K562 (cell line): Measurements from ENCODE around the gene MARS2. TPM values are rescaled to one million over a fixed set of nuclear protein-coding genes. Genes with fewer than 3 reads are reported as not detected.

Source experiments
- ATAC-seq: fragments of 200-7000 bp; cut with Tn5 transposase; 3 replicates; pipeline ENCODE4 v1.9.1; 2020; ENCODE audit warnings: moderate library complexity
- BruUV-seq: library from RNA; stranded (reverse); fragments of 400-500 nt; replicated peaks from 2 replicates; lab custom pipeline; 2021; lab: Mats Ljungman, UMichigan
- CTCF ChIA-PET: fragments of 300-600 bp; formaldehyde crosslinking; extraction: SDS; loops from one replicate; lab custom pipeline; 2021; ENCODE audit warnings: low intra/inter-chr PET ratio; lab: Yijun Ruan, JAX
- POLR2A ChIA-PET: fragments of 300-600, 350-650 bp; sonication (Branson Sonifier 250); formaldehyde crosslinking; extraction: SDS; loops from one replicate; lab custom pipeline; 2021; ENCODE audit warnings: antibody characterized with exemption, inconsistent platforms; lab: Yijun Ruan, JAX
- DNase-seq, 4 experiments: peaks; one replicate each; pipeline versions ENCODE4 v3.0.0 to v3.0.0-alpha.2; 2011 to 2018; ENCODE audit warnings: low spot score in 3 of 4, mixed read lengths in 3 of 4; ENCODE audit errors: extremely low read depth in 1 of 4
- FAIRE-seq: peaks from 2 replicates; lab custom pipeline; 2011; peaks lifted over from hg19 to GRCh38; lab: Jason Lieb, UNC
- H2AFZ ChIP-seq: 2 replicates; pipeline ENCODE4 v1.6.0; 2011; ENCODE audit warnings: low read depth, low read length, control low read depth, inconsistent platforms
- H3K27ac ChIP-seq: fragments of 200-600 bp; 3 replicates; pipeline ENCODE4 v1.8.0; 2011; ENCODE audit warnings: low read depth, mild to moderate bottlenecking, control low read depth, inconsistent platforms, low read length, moderate library complexity, mixed read lengths; ENCODE audit errors: extremely low read depth
- H3K27me3 ChIP-seq, 2 experiments: fragments of 300-600 bp in 1 of 2; 2 replicates in 1 of 2; 3 replicates in 1 of 2; pipeline versions ENCODE4 v1.6.0 to v1.8.0; 2011; ENCODE audit warnings: inconsistent platforms in 2 of 2, low read length in 2 of 2, mild to moderate bottlenecking in 1 of 2, mixed read lengths in 1 of 2, moderate library complexity in 1 of 2; ENCODE audit not compliant: control insufficient read depth in 2 of 2, insufficient read depth in 2 of 2
- H3K36me3 ChIP-seq: fragments of 300-600 bp; 3 replicates; pipeline ENCODE4 v1.8.0; 2011; ENCODE audit warnings: mild to moderate bottlenecking, low read length, inconsistent platforms; ENCODE audit not compliant: control insufficient read depth, insufficient read depth
- H3K4me1 ChIP-seq, 2 experiments: fragments of 200-600 bp in 1 of 2; replicated peaks in 1 of 2; 2 replicates in 1 of 2; 3 replicates in 1 of 2; pipeline versions ENCODE4 v1.5.1 to v1.8.0; 2011; ENCODE audit warnings: inconsistent platforms in 2 of 2, low read length in 2 of 2, mild to moderate bottlenecking in 1 of 2, mixed read lengths in 1 of 2, moderate library complexity in 1 of 2; ENCODE audit not compliant: control insufficient read depth in 2 of 2, insufficient read depth in 2 of 2
- H3K4me2 ChIP-seq: 2 replicates; pipeline ENCODE4 v1.6.1; 2011; ENCODE audit warnings: low read length, control low read depth, inconsistent platforms, mixed read lengths; ENCODE audit not compliant: insufficient read depth
- H3K4me3 ChIP-seq: fragments of 200-600 bp; sonication (generic), shearing (Covaris generic); 2 replicates; pipeline ENCODE4 v1.5.1; 2016; ENCODE audit warnings: control low read depth, inconsistent platforms
- H3K79me2 ChIP-seq: fragments of 200-600 bp; 3 replicates; pipeline ENCODE4 v1.8.0; 2011; ENCODE audit warnings: low read length, inconsistent platforms; ENCODE audit not compliant: control insufficient read depth, insufficient read depth
- H3K9ac ChIP-seq, 2 experiments: 2 replicates each; pipeline versions ENCODE4 v1.6.0 to v1.6.1; 2011; ENCODE audit warnings: low read depth in 2 of 2, low read length in 2 of 2, control low read depth in 1 of 2, inconsistent platforms in 1 of 2, mild to moderate bottlenecking in 1 of 2, mixed read lengths in 1 of 2; ENCODE audit not compliant: insufficient read depth in 1 of 2
- H3K9me1 ChIP-seq: one replicate; pipeline ENCODE4 v1.6.0; 2011; ENCODE audit warnings: inconsistent platforms, mild to moderate bottlenecking, low read length, moderate library complexity; ENCODE audit not compliant: control insufficient read depth, insufficient read depth
- H3K9me3 ChIP-seq: replicated peaks from 2 replicates; pipeline ENCODE4 v1.5.1; 2011; ENCODE audit warnings: low read depth, low read length, inconsistent platforms; ENCODE audit not compliant: control insufficient read depth, insufficient read depth
- H4K20me1 ChIP-seq: replicated peaks from 2 replicates; pipeline ENCODE4 v1.6.1; 2011; ENCODE audit warnings: low read length, inconsistent platforms, mixed read lengths; ENCODE audit not compliant: control insufficient read depth, insufficient read depth
- ATF1 ChIP-seq, 2 experiments: fragments of 450-650 bp in 1 of 2; IDR thresholded peaks; 2 replicates each; pipeline ENCODE4 v1.6.1; 2016; ENCODE audit warnings: missing compliant biosample characterization in 1 of 2, missing genetic modification characterization in 1 of 2
- ATF7 ChIP-seq: fragments of 450-650 bp; IDR thresholded peaks from 2 replicates; pipeline ENCODE4 v1.7.1; 2014; ENCODE audit warnings: mild to moderate bottlenecking, moderate library complexity
- KDM1A ChIP-seq, 2 experiments: fragments of 450-650 bp; IDR thresholded peaks; 2 replicates each; pipeline ENCODE4 v1.6.1; 2016; ENCODE audit warnings: mild to moderate bottlenecking in 2 of 2
- NCOA4 ChIP-seq: fragments of 450-650 bp; IDR thresholded peaks from 2 replicates; pipeline ENCODE4 v1.6.1; 2018; ENCODE audit warnings: mild to moderate bottlenecking; ENCODE audit not compliant: partially characterized antibody
- NR4A1 ChIP-seq, 2 experiments: fragments of 250-450 bp in 1 of 2; fragments of 450-650 bp in 1 of 2; sonication (Bioruptor Pico) in 1 of 2; IDR thresholded peaks; 2 replicates each; pipeline versions ENCODE4 v1.4.0 to v1.6.1; 2016 to 2020; ENCODE audit warnings: mild to moderate bottlenecking in 2 of 2, missing compliant biosample characterization in 1 of 2, missing genetic modification characterization in 1 of 2, moderate library complexity in 1 of 2
- RBM25 ChIP-seq: fragments of 200-400 bp; formaldehyde crosslinking; IDR thresholded peaks from 2 replicates; pipeline ENCODE4 v1.6.1; 2018; ENCODE audit warnings: low read length, low read depth, moderate library complexity; ENCODE audit not compliant: severe bottlenecking
- SMAD4 ChIP-seq: fragments of 250-450 bp; sonication (Bioruptor Pico); conservative IDR thresholded peaks from 2 replicates; pipeline ENCODE4 v1.8.0; 2021; ENCODE audit warnings: inconsistent platforms, mild to moderate bottlenecking, moderate library complexity
- WGBS: fragments of 100-300 bp; shearing (Covaris generic); methylation state at CpG from one replicate; pipeline ENCODE4 v1.1.6; 2016; ENCODE audit warnings: low coverage, mixed read lengths; ENCODE audit not compliant: insufficient coverage; ENCODE audit errors: missing lambda C conversion rate; 5-methylcytosine and 5-hydroxymethylcytosine counted together
- in situ Hi-C: fragments of 300-500 bp; cut with MboI; formaldehyde crosslinking; loops from 4 replicates; pipeline ENCODE4 v1.15.0; 2018; ENCODE audit warnings: inconsistent platforms, mixed read lengths
- intact Hi-C: fragments of 100-400 bp; cut with micrococcal nuclease; formaldehyde crosslinking; loops from 2 replicates; pipeline ENCODE4 v1.14.2; 2022
- polyA plus RNA-seq, 8 experiments: library from polyadenylated mRNA; depleted of rRNA in 4 of 8; stranded (reverse) in 5 of 8; unstranded in 3 of 8; fragments of >200 nt; fragmentation: Nextera tagmentation in 2 of 8; fragmentation: Illumina TruSeq in 1 of 8; extraction: Ambion mirVana in 2 of 8; extraction: Trizol in 1 of 8; gene quantifications; 2 replicates each; pipeline versions ENCODE4 v1.2.1 to v1.2.3, GENCODE V29; 2011 to 2014; ENCODE audit warnings: inconsistent platforms in 1 of 8, missing spikeins in 1 of 8
- total RNA-seq, 7 experiments: library from RNA; depleted of rRNA in 6 of 7; stranded (reverse); fragments of >200 nt in 6 of 7; fragmentation: Illumina TruSeq in 2 of 7; extraction: Trizol in 2 of 7; gene quantifications; 2 replicates each; pipeline versions ENCODE4 v1.2.1 to v1.2.3, GENCODE V29; 2011 to 2021; ENCODE audit warnings: low replicate concordance in 1 of 7
- TF ChIP-seq, protein P1 (sequence below): sonication (generic); formaldehyde crosslinking; IDR thresholded peaks from 2 replicates; pipeline ENCODE4 v1.8.1; 2023; ENCODE audit warnings: mild to moderate bottlenecking, missing genetic modification reagents
- TF ChIP-seq, protein P2 (sequence below): sonication (generic); formaldehyde crosslinking; IDR thresholded peaks from 2 replicates; pipeline ENCODE4 v1.9.0; 2022; ENCODE audit warnings: mild to moderate bottlenecking, missing genetic modification reagents

MARS2 gene
- total and polyA plus RNA-seq, 9 of the 15 experiments (the other 6 are each of a cell fraction or from before 2014, with no cell fraction given), result 4.0 to 17.6 (median 12.5) TPM

DNA sequence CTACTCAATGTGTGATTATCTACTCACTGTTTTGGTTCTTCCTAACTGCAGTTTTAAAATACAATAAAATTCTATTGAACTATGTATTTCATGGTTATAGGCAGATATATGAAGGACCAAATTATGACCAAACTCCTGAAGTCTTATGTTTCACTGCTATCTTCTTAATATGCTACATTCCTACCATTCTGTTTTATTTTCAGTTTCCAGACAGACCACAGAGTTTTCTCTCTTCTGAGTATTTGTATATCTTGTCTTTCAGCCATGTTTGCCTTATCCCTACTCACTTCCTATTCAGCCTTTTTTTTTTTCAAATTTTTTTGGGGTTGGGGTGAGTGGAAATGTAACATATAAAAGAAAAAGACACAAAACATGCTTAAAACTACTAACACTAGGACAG is 36.1 kb upstream of the MARS2 start (continued):
- TF ChIP-seq, protein P1, sequence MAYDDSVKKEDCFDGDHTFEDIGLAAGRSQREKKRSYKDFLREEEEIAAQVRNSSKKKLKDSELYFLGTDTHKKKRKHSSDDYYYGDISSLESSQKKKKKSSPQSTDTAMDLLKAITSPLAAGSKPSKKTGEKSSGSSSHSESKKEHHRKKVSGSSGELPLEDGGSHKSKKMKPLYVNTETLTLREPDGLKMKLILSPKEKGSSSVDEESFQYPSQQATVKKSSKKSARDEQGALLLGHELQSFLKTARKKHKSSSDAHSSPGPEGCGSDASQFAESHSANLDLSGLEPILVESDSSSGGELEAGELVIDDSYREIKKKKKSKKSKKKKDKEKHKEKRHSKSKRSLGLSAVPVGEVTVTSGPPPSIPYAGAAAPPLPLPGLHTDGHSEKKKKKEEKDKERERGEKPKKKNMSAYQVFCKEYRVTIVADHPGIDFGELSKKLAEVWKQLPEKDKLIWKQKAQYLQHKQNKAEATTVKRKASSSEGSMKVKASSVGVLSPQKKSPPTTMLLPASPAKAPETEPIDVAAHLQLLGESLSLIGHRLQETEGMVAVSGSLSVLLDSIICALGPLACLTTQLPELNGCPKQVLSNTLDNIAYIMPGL (CRISPR knock-in tag), result no peak
- no peak for TF ChIP-seq NCOA4

DNA sequence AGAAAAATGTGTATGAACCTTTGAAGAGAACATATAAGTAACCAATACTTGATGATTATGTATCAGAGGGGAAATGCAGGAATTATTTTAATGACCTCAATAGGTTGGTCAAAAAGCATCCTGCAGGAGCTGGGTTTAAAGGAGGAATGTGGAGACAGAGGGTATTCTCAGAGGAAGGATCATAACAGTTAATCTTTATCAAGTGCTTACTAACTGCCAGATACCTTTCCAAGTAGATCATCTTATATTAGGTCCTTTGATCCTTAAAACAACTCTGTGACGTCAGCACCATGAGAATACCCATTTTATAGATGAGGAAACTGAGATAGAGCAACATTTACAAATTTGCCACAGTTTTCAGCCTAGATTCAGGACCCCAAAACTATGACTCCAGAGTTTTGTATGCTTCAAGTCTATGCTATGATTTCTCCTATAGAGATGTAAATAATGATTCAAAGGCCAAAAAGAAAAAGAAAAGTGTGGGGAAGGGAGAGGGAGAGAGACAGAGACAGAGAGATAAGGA is 32.7 kb upstream of the MARS2 start:
- WGBS, result no CpG with 5 or more reads among the region's 1 CpG

More for the DNA sequence above, 32.7 kb upstream of the MARS2 start:
- in situ Hi-C loops, result no loop called here
- H3K27me3 ChIP-seq, result no peaks in the 10 kb centered on the region
- DNase-seq (no peak), ATAC-seq (no peak), FAIRE-seq (no peak)
- intact Hi-C loops, result no loop called here
- POLR2A ChIA-PET, result no interaction called here
- H2AFZ ChIP-seq, result no peak overlapping the region
- no peak overlapping the region for H3K4me3 ChIP-seq
- no peaks in the 10 kb centered on the region for H3K9me3 ChIP-seq
- CTCF ChIA-PET, result no interaction called here
- no peaks in the 10 kb centered on the region for H3K36me3 ChIP-seq
- H3K9me1 ChIP-seq, result no peaks in the 10 kb centered on the region
- H4K20me1 ChIP-seq, result no peaks in the 10 kb centered on the region
- H3K79me2 ChIP-seq, result no peaks in the 10 kb centered on the region
- H3K4me1 ChIP-seq, result no peaks in the 10 kb centered on the region
- BruUV-seq, result no TSS peak
- no peak overlapping the region for H3K27ac ChIP-seq
- TF ChIP-seq KDM1A (IDR thresholded peaks at IDR 0.05) (peak in 1 of 2 experiments; percentile 16; a peak in 1 of 4 replicates), RBM25 (peak; percentile 93), NR4A1 (CRISPR knock-in tag; IDR thresholded peaks at IDR 0.05) (no peak), NR4A1 (tag; IDR thresholded peaks at IDR 0.05) (no peak), SMAD4 (CRISPR knock-in tag) (no peak), ATF7 (no peak), ATF1 (CRISPR knock-in tag; IDR thresholded peaks at IDR 0.05) (no peak), ATF1 (tag; IDR thresholded peaks at IDR 0.05) (peak; percentile 59)
- TF ChIP-seq, protein P2, sequence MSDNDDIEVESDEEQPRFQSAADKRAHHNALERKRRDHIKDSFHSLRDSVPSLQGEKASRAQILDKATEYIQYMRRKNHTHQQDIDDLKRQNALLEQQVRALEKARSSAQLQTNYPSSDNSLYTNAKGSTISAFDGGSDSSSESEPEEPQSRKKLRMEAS (CRISPR knock-in tag), result no peak
- no peak overlapping the region for H3K9ac ChIP-seq
- H3K4me2 ChIP-seq, result no peak overlapping the region
